Adrenal gland (tissue), 12 donors: Measurements from ENCODE around the gene ARHGAP12. TPM values are rescaled to one million over a fixed set of nuclear protein-coding genes. Genes with fewer than 3 reads are reported as not detected.

Experiments used
- DNase-seq, 7 donors: peaks; one replicate each; pipeline ENCODE4 v3.0.0-alpha.2; 2019 to 2020
- H3K27ac ChIP-seq, 5 donors: fragments of 200-600 bp; sonication (generic) in 4 of 5; 1 replicate in 3 of 5; 2 replicates in 2 of 5; pipeline versions ENCODE4 v1.5.1 to v1.8.0; 2016 to 2020; ENCODE audit warnings: mild to moderate bottlenecking in 1 of 5
- H3K27me3 ChIP-seq: fragments of 200-600 bp; 2 replicates; pipeline ENCODE4 v1.8.0; 2021
- H3K36me3 ChIP-seq, 2 donors: fragments of 200-600 bp; replicated peaks in 1 of 2; 1 replicate in 1 of 2; 2 replicates in 1 of 2; pipeline versions ENCODE4 v1.5.1 to v1.8.0; 2018 to 2022
- H3K4me1 ChIP-seq, 2 donors: fragments of 200-600 bp; replicated peaks in 1 of 2; 1 replicate in 1 of 2; 2 replicates in 1 of 2; pipeline versions ENCODE4 v1.5.1 to v1.8.0; 2018 to 2021
- H3K4me3 ChIP-seq, 4 donors: fragments of 200-600 bp; sonication (generic) in 3 of 4; one replicate each; pipeline ENCODE4 v1.5.1; 2016 to 2018
- H3K9me3 ChIP-seq, 3 donors: fragments of 200-600 bp; sonication (generic) in 1 of 3; replicated peaks in 1 of 3; 1 replicate in 2 of 3; 2 replicates in 1 of 3; pipeline versions ENCODE4 v1.5.1 to v1.8.0; 2016 to 2021
- CTCF ChIP-seq, 6 experiments: fragments of 450-650 bp in 4 of 6; fragments of 200-600 bp in 2 of 6; sonication (generic) in 1 of 6; IDR thresholded peaks; 1 replicate in 5 of 6; 2 replicates in 1 of 6; pipeline versions ENCODE4 v1.5.1 to v1.8.0; 2016 to 2021; ENCODE audit warnings: antibody characterized with exemption in 6 of 6, mild to moderate bottlenecking in 2 of 6, moderate library complexity in 1 of 6
- POLR2A ChIP-seq, 2 donors: fragments of 450-650 bp; IDR thresholded peaks; one replicate each; pipeline ENCODE4 v1.6.1; 2017; ENCODE audit warnings: antibody characterized with exemption in 2 of 2, mild to moderate bottlenecking in 2 of 2, moderate library complexity in 1 of 2
- WGBS, 4 donors: extraction: QIAGEN DNeasy Blood & Tissue Kit in 2 of 4; methylation state at CpG; one replicate each; pipeline versions ENCODE4 v1.1.5 to v1.1.7; 2013 to 2017; 5-methylcytosine and 5-hydroxymethylcytosine counted together
- intact Hi-C, 2 donors: fragments of 100-400 bp; cut with DNase I; formaldehyde crosslinking; loops; one replicate each; pipeline versions ENCODE4 v1.14.1 to v1.15.0; 2022 to 2023
- polyA plus RNA-seq, 3 donors: library from polyadenylated mRNA; stranded (reverse); fragments of 200-250 nt in 2 of 3; fragments of 350-450 nt in 1 of 3; fragmentation: Illumina TruSeq in 1 of 3; extraction: RNeasy Lipid Tissue Mini Kit (QIAGEN cat#74804) in 1 of 3; gene quantifications; one replicate each; pipeline ENCODE4 v1.2.3, GENCODE V29; 2013 to 2014
- total RNA-seq, 9 donors: library from RNA; depleted of rRNA in 4 of 9; stranded (reverse); fragments of >200 nt in 4 of 9; fragments of 120-200 nt in 1 of 9; fragmentation: NEBNext Ultra II Directional in 1 of 9; extraction: Animal tissue kit (Norgen Biotek cat#: 25700) in 1 of 9; gene quantifications; one replicate each; pipeline versions ENCODE4 v1.1.0 to v1.2.4, GENCODE V29; 2013 to 2023
- donor health status: healthy with polysubstance abuse.
- donor health status: Bipolar disorder and iron deficiency.
- donor health status: DM: yes; HTN: yes; CAD: no.
- donor health status: DM: no; HTN: no; CAD: no.
- donor health status: DM: no; HTN: no; CAD: no.
- donor health status: DM: yes; HTN: yes; CAD: no.

ARHGAP12 gene
- total and polyA plus RNA-seq, 12 donors, result 26.7 to 88.6 (median 38.1) TPM

GRCh38 chr10:31887850-31888249, 40.8 kb downstream of the ARHGAP12 start:
- DNase-seq, result no peak
- intact Hi-C loops, result no loop called here
- Histone ChIP-seq H3K27me3 (no peaks in the 10 kb centered on the region), H3K4me3 (no peak overlapping the region), H3K36me3 (no peaks in the 10 kb centered on the region), H3K27ac (no peak overlapping the region), H3K9me3 (no peaks in the 10 kb centered on the region), H3K4me1 (peaks cover 0 to 11% of the 10 kb centered on the region in 2 donors)
- TF ChIP-seq CTCF (IDR thresholded peaks at IDR 0.05) (no peak), POLR2A (IDR thresholded peaks at IDR 0.05) (no peak)
- WGBS, 4 donors, result 95 to 100% (median 98%) methylated on average over 7 of the region's 7 CpGs

DNA sequence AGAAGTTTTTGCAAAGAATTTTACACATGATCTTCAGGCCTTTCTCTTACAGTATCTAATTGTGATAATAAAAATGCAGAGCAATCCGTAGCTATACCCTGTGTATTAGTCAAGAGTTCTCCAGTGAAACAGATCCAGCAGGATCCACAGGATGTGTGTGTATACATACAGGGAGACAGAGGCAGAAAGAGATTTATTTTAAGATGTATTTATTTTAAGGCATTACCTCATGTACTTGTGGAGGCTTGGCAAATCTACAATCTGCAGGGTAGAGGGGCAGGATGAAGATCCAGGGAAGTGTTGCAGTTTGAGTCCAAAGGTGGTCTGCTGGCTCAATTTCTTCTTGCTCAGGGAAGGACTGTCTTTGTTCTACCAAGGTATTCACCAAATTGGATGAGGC, 41.7 kb downstream of the ARHGAP12 start:
- no peaks in the 10 kb centered on the region for H3K27me3 ChIP-seq
- H3K4me1 ChIP-seq, result peaks cover 0 to 11% of the 10 kb centered on the region in 2 donors
- no peak overlapping the region for H3K27ac ChIP-seq
- TF ChIP-seq CTCF (IDR thresholded peaks at IDR 0.05) (no peak), POLR2A (IDR thresholded peaks at IDR 0.05) (no peak)
- H3K9me3 ChIP-seq, result no peaks in the 10 kb centered on the region
- DNase-seq, result no peak
- intact Hi-C loops, result no loop called here
- H3K4me3 ChIP-seq, result no peak overlapping the region
- no peaks in the 10 kb centered on the region for H3K36me3 ChIP-seq
- WGBS, 4 donors, result 78 to 93% (median 84%) methylated on average over 1 of the region's 1 CpG

DNA sequence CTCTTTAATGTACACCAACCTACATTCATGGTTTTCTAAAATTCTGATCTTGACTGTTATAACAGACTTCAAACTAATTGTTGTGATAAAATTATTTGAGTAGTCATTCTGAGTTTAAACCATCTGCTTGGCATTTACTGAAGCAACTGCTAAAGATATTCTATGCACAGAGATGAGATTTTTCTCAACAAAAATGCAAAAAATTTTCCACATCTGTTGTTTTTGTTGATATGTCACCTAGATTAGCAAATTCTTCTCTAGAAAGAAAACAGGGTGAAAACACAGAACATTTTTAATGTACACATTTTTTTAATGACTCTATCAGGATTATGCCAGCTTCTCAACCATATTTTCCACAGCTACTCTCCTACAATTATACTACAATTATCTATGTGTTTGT, 42.7 kb downstream of the ARHGAP12 start:
- TF ChIP-seq CTCF (IDR thresholded peaks at IDR 0.05), result no peak
- TF ChIP-seq POLR2A (IDR thresholded peaks at IDR 0.05), result no peak
- no peak for DNase-seq
- no peak overlapping the region for H3K4me3 ChIP-seq
- H3K4me1 ChIP-seq, result peaks cover 0 to 11% of the 10 kb centered on the region in 2 donors
- H3K27ac ChIP-seq, result no peak overlapping the region
- intact Hi-C loops, result no loop called here
- H3K9me3 ChIP-seq, result no peaks in the 10 kb centered on the region
- H3K36me3 ChIP-seq, result no peaks in the 10 kb centered on the region
- H3K27me3 ChIP-seq, result no peaks in the 10 kb centered on the region

GRCh38 chr10:31884386-31884785, 44.2 kb downstream of the ARHGAP12 start:
- intact Hi-C loops, result no loop called here
- Histone ChIP-seq H3K4me3 (no peak overlapping the region), H3K27me3 (no peaks in the 10 kb centered on the region), H3K4me1 (peaks cover 0 to 9% of the 10 kb centered on the region in 2 donors), H3K9me3 (no peaks in the 10 kb centered on the region), H3K27ac (no peak overlapping the region), H3K36me3 (no peaks in the 10 kb centered on the region)
- DNase-seq, result no peak
- no peak for TF ChIP-seq CTCF (IDR thresholded peaks at IDR 0.05)
- TF ChIP-seq POLR2A (IDR thresholded peaks at IDR 0.05), result no peak
- 91 to 94% (median 92%) methylated on average over 2 of the region's 2 CpGs for WGBS, 4 donors
